D721Med (cell line): Measurements from ENCODE around the gene KLC1.

Source experiments
- DNase-seq: peaks from one replicate; pipeline ENCODE4 v3.0.0; 2011; ENCODE audit warnings: low spot score; ENCODE audit not compliant: insufficient read length
- FAIRE-seq: peaks from 2 replicates; lab custom pipeline; 2011; peaks lifted over from hg19 to GRCh38; lab: Jason Lieb, UNC
- CTCF ChIP-seq: IDR thresholded peaks from 2 replicates; pipeline ENCODE4 v1.5.1; 2012; ENCODE audit warnings: mild to moderate bottlenecking, control low read depth; ENCODE audit not compliant: insufficient read depth; ENCODE audit errors: missing control alignments

Gene KLC1

DNA sequence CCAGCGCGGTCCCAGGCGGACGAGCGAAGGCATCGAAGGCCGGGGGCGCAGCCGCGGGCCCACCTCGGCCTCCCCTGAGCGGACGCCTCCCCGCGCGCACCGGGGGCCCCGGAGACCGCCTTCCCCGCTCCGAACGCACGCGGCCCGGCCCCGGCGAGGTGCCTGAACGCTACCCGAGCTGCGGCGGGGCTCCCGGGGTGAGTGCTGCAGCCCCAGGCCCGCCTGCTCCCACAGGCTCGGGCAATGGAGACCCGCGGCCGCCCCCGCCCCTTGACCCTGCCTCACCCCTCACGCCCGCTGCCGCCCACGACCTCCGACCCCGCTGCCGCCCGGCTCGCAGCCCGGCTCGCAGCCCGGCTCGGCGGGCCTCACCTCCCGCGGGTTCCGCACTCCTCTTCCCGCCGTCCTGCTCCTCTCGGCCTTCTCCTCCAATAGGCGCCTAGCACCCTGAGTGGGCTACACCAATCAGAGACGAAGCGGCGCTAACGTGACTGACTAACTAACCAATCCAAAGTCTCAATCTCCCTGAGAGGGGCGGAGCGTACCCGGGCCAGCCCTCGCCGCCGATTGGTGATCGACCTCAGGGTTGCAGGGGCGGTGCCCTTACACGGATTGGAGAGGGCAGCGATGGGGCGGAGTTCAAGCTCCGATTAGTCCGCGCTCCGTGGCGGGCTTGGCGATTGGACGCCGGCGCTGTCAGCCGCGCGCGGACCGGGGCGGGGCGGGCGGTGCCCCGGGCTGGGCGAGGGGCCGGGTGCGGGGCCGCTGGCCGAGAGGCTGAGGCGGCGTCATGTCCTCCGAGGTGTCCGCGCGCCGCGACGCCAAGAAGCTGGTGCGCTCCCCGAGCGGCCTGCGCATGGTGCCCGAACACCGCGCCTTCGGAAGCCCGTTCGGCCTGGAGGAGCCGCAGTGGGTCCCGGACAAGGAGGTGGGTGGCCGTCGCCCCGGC lies 86.3 kb downstream of the KLC1 start, which contains the start of the genes XRCC3 and ZFYVE21:
XRCC3 (minus strand) TSS at position 400 of the 949 bp plus-strand sequence. CDS start 4,364 bp downstream, outside the sequence.
ZFYVE21 (plus strand) TSS at position 759 of the 949 bp plus-strand sequence; CDS start at position 791, 32 bp downstream.
- peak; percentile 99 for DNase-seq
- no peak for TF ChIP-seq CTCF
- FAIRE-seq: no peak

GRCh38 chr14:103716091-103716801 lies 87.2 kb downstream of the KLC1 start:
- DNase-seq: no peak
- FAIRE-seq: no peak
- no peak for TF ChIP-seq CTCF

- DNase-seq (no peak), FAIRE-seq (no peak)
- no peak for TF ChIP-seq CTCF
These were observed 87.9 kb downstream of the KLC1 start for GRCh38 chr14:103716899-103717411.

DNA sequence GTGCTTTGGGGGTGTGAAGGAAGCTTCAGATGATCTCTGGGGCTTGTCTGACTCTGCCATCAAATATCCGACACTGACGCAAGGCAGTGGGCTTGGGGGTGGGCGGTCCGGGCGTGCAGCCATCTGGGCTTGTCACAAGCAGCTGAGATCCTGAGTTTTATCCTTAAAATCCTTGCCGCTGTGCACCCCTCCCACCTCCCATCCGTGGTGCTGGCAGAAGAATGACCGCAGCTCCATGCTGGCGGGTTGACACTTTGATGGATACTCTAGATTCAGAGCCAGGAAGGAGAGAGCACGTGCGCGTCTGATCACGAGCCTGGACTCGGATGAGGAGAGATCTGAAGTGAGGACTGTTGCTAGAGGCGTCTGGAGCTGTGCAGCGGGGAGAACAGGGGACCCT lies 89.6 kb downstream of the KLC1 start:
- TF ChIP-seq CTCF: no peak
- FAIRE-seq: no peak

GRCh38 chr14:103719751-103720150 lies 90.7 kb downstream of the KLC1 start:
- TF ChIP-seq CTCF: no peak
- FAIRE-seq: no peak
- DNase-seq: no peak

More for the DNA sequence above, 89.6 kb downstream of the KLC1 start:
- DNase-seq: no peak

DNA sequence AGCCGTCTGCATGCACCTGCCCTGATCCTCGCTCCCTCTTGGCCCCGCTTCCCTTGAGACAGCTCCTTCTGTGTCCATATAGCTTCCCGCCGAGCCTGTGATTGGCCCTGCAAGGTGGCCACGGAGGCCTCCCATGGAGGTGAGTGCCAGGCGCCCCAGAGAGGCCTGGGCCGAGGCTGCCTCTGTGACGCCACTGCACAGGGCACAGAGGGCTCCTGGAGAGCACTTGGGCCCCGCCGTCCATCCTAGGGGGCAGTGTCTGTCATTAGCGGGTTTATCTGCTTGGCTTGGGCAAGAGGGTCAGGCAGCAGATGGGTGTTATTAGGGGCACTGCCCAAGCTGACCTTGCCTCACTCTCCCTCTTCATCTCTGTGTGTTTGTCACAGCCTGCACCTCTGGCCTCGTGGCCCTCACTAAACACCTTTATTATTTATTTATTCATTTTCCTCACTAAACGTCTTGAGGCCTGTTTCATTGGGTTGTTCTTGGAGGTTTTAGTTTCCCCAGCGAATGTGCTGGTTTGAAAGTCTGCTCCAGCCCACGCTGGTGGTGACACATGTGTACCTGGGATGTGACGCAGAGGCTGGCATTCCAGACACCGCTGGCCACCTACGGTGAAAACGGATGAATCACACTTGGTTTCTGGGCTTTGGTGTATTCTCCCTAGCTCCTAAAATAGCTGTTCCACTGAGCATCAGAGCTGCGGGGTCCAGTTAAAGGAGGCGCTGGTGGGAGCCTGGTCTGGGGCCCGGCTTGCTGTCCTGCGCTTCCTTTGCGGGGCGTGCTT lies 92.5 kb downstream of the KLC1 start:
- DNase-seq: no peak
- no peak for FAIRE-seq
- no peak for TF ChIP-seq CTCF
